GM19397 (cell line): ENCODE measurements around the gene NDUFS2.

ENCODE experiments used
- ATAC-seq: cut with Tn5 transposase; IDR thresholded peaks from one replicate; pipeline ENCODE4 v1.9.1; 2021; ENCODE audit warnings: mild to moderate bottlenecking, moderate library complexity; ENCODE audit not compliant: unreplicated experiment

NDUFS2 gene

DNA sequence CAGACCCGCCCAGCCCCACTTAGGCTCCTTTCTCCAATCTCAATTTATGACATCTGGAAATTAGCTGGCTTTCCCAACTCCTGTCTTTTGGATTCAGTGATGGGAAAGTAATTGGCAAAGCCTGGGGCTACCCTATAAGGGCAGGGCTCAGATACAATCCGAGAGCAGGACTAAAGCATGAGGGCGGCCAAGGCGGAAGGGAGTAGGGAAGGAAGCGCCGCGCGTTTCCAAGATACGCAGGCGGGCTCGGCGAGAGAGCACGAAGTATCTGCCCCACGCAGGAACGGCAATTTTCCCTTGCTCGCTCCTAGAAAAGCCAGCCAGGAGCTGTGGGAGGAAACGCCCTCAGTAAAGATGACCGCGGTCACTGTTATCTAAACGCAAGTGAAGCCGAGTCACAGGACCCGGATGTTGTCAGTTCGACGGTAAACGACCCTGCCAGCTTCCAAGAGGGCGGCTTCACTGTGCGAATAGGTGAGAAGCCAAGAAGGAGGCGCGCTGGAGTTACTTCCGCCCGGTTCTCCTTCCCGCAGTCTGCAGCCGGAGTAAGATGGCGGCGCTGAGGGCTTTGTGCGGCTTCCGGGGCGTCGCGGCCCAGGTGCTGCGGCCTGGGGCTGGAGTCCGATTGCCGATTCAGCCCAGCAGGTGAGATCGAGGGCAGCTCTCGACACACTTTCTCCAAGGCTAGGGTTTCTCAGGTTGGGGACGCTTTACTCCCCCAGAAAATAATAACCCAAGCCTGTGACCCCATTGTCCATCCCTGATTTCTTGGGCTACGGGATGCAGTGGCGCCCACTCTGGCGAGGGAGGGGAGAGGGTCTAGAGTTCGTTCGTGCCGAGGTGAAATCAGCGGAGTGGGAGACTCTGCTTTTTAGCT lies at the start of gene NDUFS2:
NDUFS2 (plus strand) TSS at position 532 of the 877 bp plus-strand sequence; CDS start at position 551, 19 bp downstream.
- peak; percentile 94 for ATAC-seq

DNA sequence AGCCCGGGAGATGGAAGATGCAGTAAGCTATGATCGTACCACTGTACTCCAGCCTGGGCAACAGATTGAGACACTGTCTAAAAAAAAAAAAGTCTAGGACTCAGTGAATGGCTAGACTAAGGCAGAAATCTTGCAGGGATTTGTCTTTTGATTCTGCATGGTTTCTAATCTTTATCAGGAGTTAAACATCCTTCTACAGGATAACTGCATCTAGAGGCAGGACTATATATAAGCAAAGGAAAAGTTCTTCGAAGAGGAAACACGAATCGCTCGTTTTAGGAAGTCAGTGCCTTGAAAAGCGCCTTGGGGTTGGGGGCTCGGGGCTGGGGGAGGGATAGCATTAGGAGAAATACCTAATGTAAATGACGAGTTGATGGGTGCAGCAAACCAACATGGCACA lies 49.0 kb upstream of the NDUFS2 start:
- no peak for ATAC-seq

DNA sequence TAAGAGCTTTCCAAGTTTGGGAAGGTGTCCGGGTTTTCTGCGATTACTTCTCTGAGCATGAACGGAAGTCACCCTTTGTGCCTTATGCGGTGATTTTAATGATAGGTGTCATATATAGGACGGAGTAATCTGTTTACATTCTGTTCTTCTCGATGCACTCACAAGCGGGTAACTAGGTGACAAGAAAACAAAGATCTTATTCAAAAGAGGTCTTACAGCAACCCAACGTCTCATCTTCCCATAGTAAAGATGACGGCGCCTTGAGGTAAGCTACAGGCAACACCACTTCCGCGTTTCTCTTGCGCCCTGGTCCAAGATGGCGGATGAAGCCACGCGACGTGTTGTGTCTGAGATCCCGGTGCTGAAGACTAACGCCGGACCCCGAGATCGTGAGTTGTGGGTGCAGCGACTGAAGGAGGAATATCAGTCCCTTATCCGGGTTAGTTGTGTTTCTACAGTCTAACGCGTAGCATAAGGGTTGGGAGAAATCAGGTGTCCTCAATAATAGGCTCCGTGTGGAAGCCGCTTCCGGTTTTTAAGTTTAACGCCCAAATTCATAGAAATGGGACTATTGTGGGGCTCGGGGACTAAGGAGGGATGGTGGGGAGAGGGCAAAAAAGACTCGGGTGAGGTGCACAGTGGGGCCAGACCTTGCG lies 48.4 kb upstream of the NDUFS2 start, which contains the start of gene UFC1:
UFC1 (plus strand) TSS at position 297 of the 656 bp plus-strand sequence; CDS start at position 317, 20 bp downstream.
- ATAC-seq = peak; percentile 87

DNA sequence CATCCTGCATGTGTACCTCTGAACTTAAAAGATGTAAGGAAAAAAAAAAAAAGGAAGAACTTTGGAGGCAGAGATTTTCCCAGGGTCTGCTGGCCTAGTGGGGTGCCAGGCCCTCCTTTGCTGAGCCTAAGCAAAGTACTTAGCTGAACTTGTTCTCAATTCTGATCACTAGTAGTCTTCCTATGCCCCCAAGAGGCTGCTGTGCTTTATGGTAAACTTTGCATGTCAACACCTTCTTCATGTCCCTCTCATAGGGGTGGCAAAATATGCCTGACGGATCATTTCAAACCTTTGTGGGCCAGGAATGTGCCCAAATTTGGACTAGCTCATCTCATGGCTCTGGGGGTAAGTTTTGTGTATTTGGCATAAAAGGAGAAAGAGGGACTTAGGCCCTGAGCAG lies 44.3 kb upstream of the NDUFS2 start:
- ATAC-seq = no peak

- ATAC-seq = no peak
Measured at GRCh38 chr1:161158316-161159010, 43.7 kb upstream of the NDUFS2 start.

- peak; percentile 90 for ATAC-seq
Measured at GRCh38 chr1:161159087-161159912, 42.9 kb upstream of the NDUFS2 start, which contains the start of gene USP21. USP21 (plus strand) TSS chr1:161159500; CDS start chr1:161160641, 1,141 bp downstream.

GRCh38 chr1:161159913-161160243 lies 42.3 kb upstream of the NDUFS2 start:
- no peak for ATAC-seq

DNA sequence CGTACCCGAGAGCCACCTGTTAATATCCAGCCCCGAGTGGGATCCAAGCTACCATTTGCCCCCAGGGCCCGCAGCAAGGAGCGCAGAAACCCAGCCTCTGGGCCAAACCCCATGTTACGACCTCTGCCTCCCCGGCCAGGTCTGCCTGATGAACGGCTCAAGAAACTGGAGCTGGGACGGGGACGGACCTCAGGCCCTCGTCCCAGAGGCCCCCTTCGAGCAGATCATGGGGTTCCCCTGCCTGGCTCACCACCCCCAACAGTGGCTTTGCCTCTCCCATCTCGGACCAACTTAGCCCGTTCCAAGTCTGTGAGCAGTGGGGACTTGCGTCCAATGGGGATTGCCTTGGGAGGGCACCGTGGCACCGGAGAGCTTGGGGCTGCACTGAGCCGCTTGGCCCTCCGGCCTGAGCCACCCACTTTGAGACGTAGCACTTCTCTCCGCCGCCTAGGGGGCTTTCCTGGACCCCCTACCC lies 41.5 kb upstream of the NDUFS2 start:
- no peak for ATAC-seq

DNA sequence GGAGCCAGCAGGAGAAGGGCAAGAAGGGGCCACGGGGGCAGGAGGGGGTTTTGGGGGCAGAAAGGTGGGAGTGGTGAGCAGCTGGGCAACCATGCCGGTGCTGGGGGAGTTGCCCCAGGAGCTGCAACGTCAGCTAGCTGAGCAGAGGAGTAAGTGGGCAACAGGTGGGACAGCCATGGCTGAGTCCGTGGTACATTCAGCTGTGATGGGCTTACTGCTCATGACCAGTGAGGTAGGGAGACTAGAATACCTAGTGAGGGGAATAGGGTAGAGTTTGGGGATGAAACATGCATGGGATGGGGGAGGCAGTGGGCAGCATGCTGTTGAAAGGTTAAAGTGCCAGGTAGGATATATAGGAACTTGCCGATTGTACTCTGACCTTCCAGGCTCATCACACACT lies 40.5 kb upstream of the NDUFS2 start:
- no peak for ATAC-seq

GRCh38 chr1:161162052-161162451 lies 40.1 kb upstream of the NDUFS2 start:
- no peak for ATAC-seq

- ATAC-seq = no peak
Measured at GRCh38 chr1:161162806-161163205, 39.4 kb upstream of the NDUFS2 start.

DNA sequence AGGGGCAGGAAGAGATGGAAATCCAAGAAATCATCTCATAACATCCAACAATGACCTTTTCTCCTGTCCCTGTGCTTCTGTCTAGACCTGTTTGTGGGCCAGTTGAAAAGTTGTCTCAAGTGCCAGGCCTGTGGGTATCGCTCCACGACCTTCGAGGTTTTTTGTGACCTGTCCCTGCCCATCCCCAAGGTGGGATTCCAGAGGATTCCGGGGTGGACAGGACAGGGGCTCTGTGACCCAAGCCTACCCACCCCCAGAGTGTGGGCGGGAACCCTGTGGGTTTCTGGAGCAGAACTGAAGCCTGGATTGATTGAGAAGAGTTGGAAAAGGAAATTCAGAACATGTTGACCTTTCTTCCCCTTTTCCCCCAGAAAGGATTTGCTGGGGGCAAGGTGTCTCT lies 38.4 kb upstream of the NDUFS2 start:
- no peak for ATAC-seq

GRCh38 chr1:161164901-161165610 lies 37.1 kb upstream of the NDUFS2 start:
- ATAC-seq = no peak

DNA sequence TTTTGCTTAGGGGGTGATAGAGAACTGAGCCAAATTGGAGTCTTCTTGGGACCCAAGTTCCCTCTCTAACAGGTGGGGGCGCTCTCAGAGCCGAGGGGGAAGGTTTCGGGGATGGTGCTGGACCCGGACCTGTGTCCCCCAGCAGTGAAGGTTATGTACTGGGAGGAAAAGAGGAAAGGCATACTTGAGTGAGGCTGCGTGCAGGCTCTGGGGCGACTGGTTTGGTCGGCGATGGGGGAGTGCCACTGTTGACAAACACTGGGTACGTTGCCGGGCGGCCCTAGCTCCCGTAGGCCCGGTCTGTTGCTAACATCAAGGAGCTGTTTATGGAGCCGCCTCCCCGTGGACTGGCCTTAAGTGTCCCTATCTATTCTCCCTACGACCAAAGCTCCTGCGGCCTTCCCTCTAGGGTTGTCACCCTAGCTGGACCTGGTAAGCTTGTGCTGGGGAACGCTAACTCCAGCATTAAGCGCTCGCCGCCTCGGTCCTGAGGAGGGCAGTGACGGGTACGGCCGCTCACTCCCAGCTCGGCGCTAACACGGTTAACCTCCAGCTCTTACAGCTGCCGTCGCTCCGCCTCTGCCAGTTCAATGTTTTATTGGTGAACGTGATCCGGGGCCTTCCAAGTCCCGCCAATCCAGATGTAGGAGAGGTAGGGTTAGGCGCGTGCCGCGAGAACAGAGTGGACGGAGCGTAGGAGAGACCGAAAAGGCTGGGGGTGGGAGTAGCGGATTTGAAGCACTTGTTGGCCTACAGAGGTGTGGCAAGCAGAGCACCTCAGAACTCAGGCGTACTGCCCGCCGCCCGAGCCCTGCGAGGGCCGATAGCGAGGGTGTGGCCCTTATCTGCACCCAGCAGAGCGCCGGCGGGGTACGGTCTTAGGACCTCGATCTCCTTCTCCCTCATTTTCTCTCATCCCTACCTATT lies 36.2 kb upstream of the NDUFS2 start, which contains the start of gene PPOX:
PPOX (plus strand) TSS at position 685 of the 927 bp plus-strand sequence. CDS start 422 bp downstream, outside the sequence.
- ATAC-seq = peak; percentile 93

- no peak for ATAC-seq
Measured at GRCh38 chr1:161166669-161167548, 35.3 kb upstream of the NDUFS2 start.

DNA sequence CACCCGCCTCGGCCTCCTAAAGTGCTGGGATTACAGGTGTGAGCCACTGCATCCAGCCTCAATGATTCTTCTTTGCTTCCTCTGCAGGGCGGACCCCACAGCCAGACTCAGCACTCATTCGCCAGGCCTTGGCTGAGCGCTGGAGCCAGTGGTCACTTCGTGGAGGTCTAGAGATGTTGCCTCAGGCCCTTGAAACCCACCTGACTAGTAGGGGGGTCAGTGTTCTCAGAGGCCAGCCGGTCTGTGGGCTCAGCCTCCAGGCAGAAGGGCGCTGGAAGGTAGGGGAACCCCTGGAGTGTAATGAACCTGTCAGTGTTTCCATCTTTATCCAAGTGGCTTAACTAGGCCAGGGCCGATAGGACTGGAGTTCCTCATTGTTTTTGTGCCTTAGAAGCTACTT lies 33.3 kb upstream of the NDUFS2 start:
- ATAC-seq = no peak

DNA sequence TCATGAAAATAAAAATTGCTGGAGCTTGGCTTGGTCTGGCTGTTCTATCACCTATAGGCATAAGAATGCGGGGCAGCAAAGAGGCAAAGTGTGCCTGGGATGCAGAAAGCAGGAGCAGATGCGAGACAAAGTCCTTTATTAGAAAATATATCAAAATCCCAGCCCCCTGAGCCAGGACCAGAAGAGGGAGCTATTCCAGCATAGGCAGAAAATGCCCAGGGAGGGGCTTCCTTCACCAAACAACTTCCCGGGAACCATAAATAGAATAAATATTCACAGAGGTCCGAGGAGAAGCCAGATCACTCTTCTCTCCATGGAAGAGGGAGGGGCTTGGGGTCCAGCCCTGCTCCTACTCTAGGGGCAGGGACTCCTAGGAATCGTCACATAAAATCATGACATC lies 31.0 kb upstream of the NDUFS2 start:
- ATAC-seq = no peak

- ATAC-seq = no peak
Measured at GRCh38 chr1:161171696-161172095, 30.5 kb upstream of the NDUFS2 start.
